IPS-20b (cell line): ENCODE results near the gene CCDC12.

Source experiments
- H3K27ac ChIP-seq: one replicate; pipeline ENCODE4 v1.5.1; 2013; ENCODE audit warnings: low read length
- H3K27me3 ChIP-seq: 2 replicates; pipeline ENCODE4 v1.6.1; 2013; ENCODE audit warnings: mild to moderate bottlenecking, low read length, inconsistent platforms; ENCODE audit not compliant: insufficient read depth
- H3K36me3 ChIP-seq: 2 replicates; pipeline ENCODE4 v1.6.1; 2013; ENCODE audit warnings: low read depth, mild to moderate bottlenecking, inconsistent platforms, low read length, moderate library complexity; ENCODE audit not compliant: insufficient read depth
- H3K4me1 ChIP-seq: 2 replicates; pipeline ENCODE4 v1.6.1; 2013; ENCODE audit warnings: mild to moderate bottlenecking, control low read depth, inconsistent platforms, low read length, moderate library complexity; ENCODE audit not compliant: insufficient read depth
- H3K4me3 ChIP-seq: 2 replicates; pipeline ENCODE4 v1.5.1; 2013; ENCODE audit warnings: mild to moderate bottlenecking, low read length, inconsistent platforms
- H3K9ac ChIP-seq: 2 replicates; pipeline ENCODE4 v1.6.1; 2013; ENCODE audit warnings: low read depth, mild to moderate bottlenecking, inconsistent platforms, low read length, moderate library complexity
- H3K9me3 ChIP-seq: 2 replicates; pipeline ENCODE4 v1.6.1; 2013; ENCODE audit warnings: mild to moderate bottlenecking, low read depth, low read length, inconsistent platforms; ENCODE audit not compliant: insufficient read depth

The CCDC12 gene

DNA sequence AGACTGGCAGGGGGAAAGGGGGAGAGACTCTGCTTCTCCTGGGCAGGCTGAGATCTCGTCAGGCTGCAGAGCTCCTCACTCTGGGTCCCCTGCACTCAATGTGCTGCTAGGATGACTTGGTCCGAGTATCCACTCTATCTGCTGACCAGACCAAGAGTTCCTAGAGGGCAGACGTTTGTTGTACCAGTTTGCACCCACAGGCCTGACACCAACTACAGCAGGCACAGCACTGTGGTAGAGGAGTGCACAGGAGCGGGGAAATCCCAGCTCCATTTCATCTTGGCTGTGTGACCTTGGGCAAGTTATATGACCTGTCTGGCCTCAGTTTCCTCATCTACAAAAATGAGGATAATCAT, 29.0 kb downstream of the CCDC12 start:
- Histone ChIP-seq H3K9me3 (no peaks in the 10 kb centered on the region), H3K27me3 (no peaks in the 10 kb centered on the region), H3K4me1 (peaks cover 21% of the 10 kb centered on the region), H3K27ac (no peak overlapping the region), H3K4me3 (no peak overlapping the region), H3K9ac (no peak overlapping the region), H3K36me3 (peaks cover 19% of the 10 kb centered on the region)

GRCh38 chr3:46946856-46947545, 29.5 kb downstream of the CCDC12 start:
- peaks cover 21% of the 10 kb centered on the region for H3K4me1 ChIP-seq

DNA sequence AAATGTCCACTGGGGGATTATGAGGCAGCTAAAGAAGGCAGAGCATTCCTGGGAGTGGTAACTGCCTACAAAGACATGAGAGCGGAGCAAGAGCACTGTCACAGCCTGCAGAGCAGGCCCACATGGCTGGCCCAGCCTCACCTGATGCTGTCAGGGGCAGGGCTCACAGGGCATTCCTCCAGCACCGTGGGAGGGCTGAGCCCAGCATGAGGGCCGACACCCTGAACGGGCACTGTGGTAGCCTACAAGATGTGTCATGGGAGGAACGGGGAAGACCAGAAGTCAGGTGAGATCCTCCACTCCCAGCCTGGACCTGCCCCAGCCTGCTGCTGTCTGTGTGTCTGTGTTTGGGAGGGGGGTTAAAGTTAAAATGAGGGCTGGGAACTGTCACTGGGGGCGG, 30.1 kb downstream of the CCDC12 start:
- Histone ChIP-seq H3K4me1 (peaks cover 21% of the 10 kb centered on the region), H3K9me3 (no peaks in the 10 kb centered on the region), H3K4me3 (no peak overlapping the region), H3K36me3 (peaks cover 24% of the 10 kb centered on the region), H3K9ac (no peak overlapping the region), H3K27me3 (no peaks in the 10 kb centered on the region), H3K27ac (no peak overlapping the region)

More at GRCh38 chr3:46946856-46947545, 29.5 kb downstream of the CCDC12 start:
- Histone ChIP-seq H3K4me3 (no peak overlapping the region), H3K36me3 (peaks cover 20% of the 10 kb centered on the region), H3K9me3 (no peaks in the 10 kb centered on the region), H3K27ac (no peak overlapping the region), H3K9ac (no peak overlapping the region), H3K27me3 (no peaks in the 10 kb centered on the region)

GRCh38 chr3:46944191-46944590, 32.4 kb downstream of the CCDC12 start:
- H3K4me3 ChIP-seq = no peak overlapping the region
- H3K9ac ChIP-seq = no peak overlapping the region
- no peak overlapping the region for H3K27ac ChIP-seq
- no peaks in the 10 kb centered on the region for H3K27me3 ChIP-seq
- H3K9me3 ChIP-seq = no peaks in the 10 kb centered on the region
- peaks cover 42% of the 10 kb centered on the region for H3K36me3 ChIP-seq
- H3K4me1 ChIP-seq = peaks cover 21% of the 10 kb centered on the region

GRCh38 chr3:46943237-46944187, 33.0 kb downstream of the CCDC12 start:
- H3K27ac ChIP-seq = no peak overlapping the region
- H3K27me3 ChIP-seq = no peaks in the 10 kb centered on the region
- no peak overlapping the region for H3K9ac ChIP-seq
- peaks cover 18% of the 10 kb centered on the region; the same call in 1 of the 2 replicates for H3K4me1 ChIP-seq
- no peaks in the 10 kb centered on the region for H3K9me3 ChIP-seq
- no peak overlapping the region for H3K4me3 ChIP-seq
- peaks cover 49% of the 10 kb centered on the region for H3K36me3 ChIP-seq

DNA sequence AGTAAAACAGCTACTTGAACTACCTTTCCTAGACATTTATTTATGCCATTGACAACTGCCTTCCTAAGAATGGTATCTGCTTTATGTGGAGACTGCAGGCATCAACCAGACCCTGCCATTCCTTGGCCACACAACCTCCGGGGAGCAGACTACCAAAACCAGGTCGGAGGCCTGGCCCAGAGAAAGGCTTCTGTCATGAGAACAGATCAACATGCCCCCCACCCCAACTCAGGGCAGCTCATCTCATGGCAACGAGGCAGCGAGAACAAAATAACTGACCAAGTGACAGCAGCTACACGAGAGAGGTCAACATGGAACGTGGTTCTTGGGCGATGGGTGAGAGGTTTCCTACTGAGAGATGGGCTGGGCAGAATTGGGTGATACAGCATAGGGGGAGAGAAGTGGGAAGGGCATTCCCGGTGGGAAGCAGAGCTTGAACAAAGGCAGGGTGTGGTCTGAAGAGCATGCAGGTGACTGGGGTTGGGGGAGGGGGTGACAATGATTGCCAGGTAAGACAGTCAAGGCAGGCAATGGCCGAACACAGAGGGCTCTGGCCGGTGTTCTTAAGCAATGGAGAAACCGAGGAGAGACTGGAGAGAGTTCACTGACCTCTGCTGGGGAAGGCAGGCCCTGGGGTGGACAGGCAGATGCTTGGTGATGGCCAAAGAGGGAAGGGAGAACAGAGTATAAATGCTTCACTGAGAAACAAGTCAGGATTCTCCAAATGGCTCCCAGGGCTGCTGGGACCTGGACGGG, 33.9 kb downstream of the CCDC12 start:
- H3K4me1 ChIP-seq = peaks cover 18% of the 10 kb centered on the region; the same call in 1 of the 2 replicates

GRCh38 chr3:46942076-46942475, 34.5 kb downstream of the CCDC12 start:
- no peak overlapping the region for H3K27ac ChIP-seq
- no peak overlapping the region for H3K9ac ChIP-seq
- H3K9me3 ChIP-seq = no peaks in the 10 kb centered on the region
- H3K27me3 ChIP-seq = no peaks in the 10 kb centered on the region
- peaks cover 56% of the 10 kb centered on the region for H3K36me3 ChIP-seq
- H3K4me3 ChIP-seq = no peak overlapping the region
- peaks cover 18% of the 10 kb centered on the region; the same call in 1 of the 2 replicates for H3K4me1 ChIP-seq

More for the DNA sequence above, 33.9 kb downstream of the CCDC12 start:
- H3K9me3 ChIP-seq = no peaks in the 10 kb centered on the region
- H3K27me3 ChIP-seq = no peaks in the 10 kb centered on the region
- no peak overlapping the region for H3K4me3 ChIP-seq
- H3K27ac ChIP-seq = no peak overlapping the region
- H3K9ac ChIP-seq = no peak overlapping the region
- H3K36me3 ChIP-seq = peaks cover 53% of the 10 kb centered on the region

DNA sequence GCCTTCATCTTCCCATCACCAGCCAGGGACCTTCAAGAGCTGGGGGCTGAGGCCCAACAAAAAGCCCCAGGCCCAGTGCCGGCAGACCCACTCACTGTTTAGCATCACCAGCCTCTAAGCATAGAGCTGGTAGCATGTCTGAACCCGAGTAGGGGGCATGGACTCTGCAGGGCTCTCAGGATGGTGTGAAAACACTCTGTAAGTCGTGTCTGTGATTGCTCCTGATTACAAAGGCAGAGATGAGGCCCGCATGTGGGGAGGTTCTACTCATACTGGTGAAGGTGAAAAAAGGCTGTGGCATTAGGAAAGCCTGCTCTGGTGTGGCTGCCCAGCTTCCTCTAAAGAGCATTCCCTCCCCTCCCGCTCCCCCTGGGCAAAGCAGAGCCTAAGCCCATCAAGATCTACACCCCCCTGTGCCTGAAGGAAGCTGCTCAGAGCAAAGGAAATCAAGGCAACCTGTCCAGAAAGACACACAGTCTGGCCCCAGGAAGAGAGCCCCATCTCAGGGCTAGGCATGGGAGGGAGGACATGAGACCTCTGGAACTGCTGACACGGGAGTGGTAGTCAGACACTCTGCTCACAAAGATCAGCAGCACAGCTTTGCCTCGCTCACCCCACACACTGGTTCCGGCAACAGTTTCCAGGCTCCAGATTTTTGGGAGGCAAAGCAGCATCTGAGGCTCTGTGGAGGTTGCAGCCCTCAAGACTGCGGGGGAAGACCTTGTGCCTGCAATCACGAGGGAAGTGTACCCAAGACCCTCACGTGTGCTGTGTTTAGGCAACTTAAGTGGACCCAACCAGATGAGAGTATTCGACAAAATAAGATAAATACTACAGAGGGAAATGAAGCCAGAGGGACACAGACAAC, 36.7 kb downstream of the CCDC12 start:
- Histone ChIP-seq H3K4me1 (peaks cover 32% of the 10 kb centered on the region), H3K9me3 (no peaks in the 10 kb centered on the region), H3K27me3 (no peaks in the 10 kb centered on the region), H3K9ac (no peak overlapping the region), H3K27ac (no peak overlapping the region), H3K36me3 (peaks cover 62% of the 10 kb centered on the region), H3K4me3 (no peak overlapping the region)

DNA sequence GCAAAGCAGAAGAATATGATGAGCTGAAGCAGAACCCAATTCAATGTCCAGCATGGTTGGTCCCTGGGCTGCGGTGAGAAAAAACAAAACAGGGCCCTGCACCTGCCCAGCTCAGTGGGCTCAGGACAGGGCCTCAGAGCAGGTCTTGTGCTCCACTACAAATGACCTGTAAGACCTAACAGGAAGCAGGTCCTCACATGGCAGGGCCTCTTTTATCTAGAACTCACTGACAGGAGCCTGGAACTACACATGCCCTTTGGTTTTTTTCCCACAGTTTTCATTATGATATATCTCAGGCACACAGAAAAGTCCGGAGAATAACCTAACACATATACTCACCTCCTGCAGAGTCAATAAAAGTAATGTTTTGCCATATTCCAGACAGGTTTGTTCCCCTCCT, 38.4 kb downstream of the CCDC12 start:
- Histone ChIP-seq H3K27ac (no peak overlapping the region), H3K4me1 (peaks cover 23% of the 10 kb centered on the region), H3K36me3 (peaks cover 65% of the 10 kb centered on the region), H3K4me3 (no peak overlapping the region), H3K27me3 (no peaks in the 10 kb centered on the region), H3K9me3 (no peaks in the 10 kb centered on the region), H3K9ac (no peak overlapping the region)

DNA sequence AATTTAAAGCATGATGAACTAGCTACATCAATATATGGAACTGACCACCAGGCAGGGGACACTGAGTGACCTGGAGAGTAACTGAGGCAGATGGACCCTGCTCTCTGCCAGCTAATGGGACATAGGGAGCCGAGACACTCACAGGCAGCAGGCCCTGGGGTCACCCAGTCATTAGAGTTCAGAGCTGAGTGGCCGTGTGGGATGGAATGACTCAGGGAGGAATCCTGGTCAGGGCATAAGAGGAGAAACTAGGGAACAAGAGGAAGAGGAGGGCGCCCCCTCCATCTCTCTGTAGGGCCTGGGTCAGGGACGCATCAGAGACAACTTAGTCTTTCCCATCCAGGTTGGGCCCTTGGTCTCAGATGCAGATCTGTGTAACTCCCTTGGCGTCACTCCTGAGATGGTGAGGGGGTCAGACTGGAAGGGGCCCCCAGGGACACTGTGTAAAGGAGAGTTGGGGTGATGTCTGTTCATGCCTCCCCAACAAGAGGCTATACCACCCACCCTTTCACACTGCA, 39.8 kb downstream of the CCDC12 start:
- Histone ChIP-seq H3K9ac (no peak overlapping the region), H3K9me3 (no peaks in the 10 kb centered on the region), H3K36me3 (peaks cover 62% of the 10 kb centered on the region), H3K27ac (no peak overlapping the region), H3K4me1 (peaks cover 21% of the 10 kb centered on the region), H3K27me3 (no peaks in the 10 kb centered on the region), H3K4me3 (no peak overlapping the region)
